ENCODE results near the gene POLN. TPM values are rescaled to one million over a fixed set of nuclear protein-coding genes. Genes with fewer than 3 reads are reported as not detected.

POLN gene
- total RNA-seq, 2 donors from 2014 or later, result 2.8 to 2.9 TPM

GRCh38 chr4:2125023-2125422 lies 116.9 kb downstream of the POLN start:
- no peak overlapping the region for H3K9ac ChIP-seq (ENCODE audit: extremely low read depth, low read length, poor library complexity, severe bottlenecking)
- no peak overlapping the region for H3K27ac ChIP-seq (ENCODE audit: low read depth, low read length)
- no peak overlapping the region for H3K27ac Mint-ChIP-seq
- no peaks in the 10 kb centered on the region for H3K4me1 Mint-ChIP-seq
- 91 to 95% methylated on average over 3 to 4 of the region's 4 CpGs for WGBS, 2 experiments (ENCODE audit: insufficient coverage in 1 of 2, insufficient read length in 1 of 2)
- H3K27me3 Mint-ChIP-seq (ENCODE audit: insufficient read depth), result no peaks in the 10 kb centered on the region
- H3K4me1 ChIP-seq (ENCODE audit: control insufficient read depth, insufficient read depth, low read length), result no peaks in the 10 kb centered on the region
- no peak overlapping the region for H3K4me3 ChIP-seq (ENCODE audit: low read length)
- H3K4me3 Mint-ChIP-seq, result no peak overlapping the region
- no peaks in the 10 kb centered on the region for H3K9me3 Mint-ChIP-seq
- TF ChIP-seq CTCF (conservative IDR thresholded peaks at IDR 0.05), result no peak
- no peaks in the 10 kb centered on the region for H3K36me3 Mint-ChIP-seq (ENCODE audit: low read depth)
- DNase-seq, result no peak
- H3K9me3 ChIP-seq (ENCODE audit: control insufficient read depth, low read length), result no peaks in the 10 kb centered on the region
- no peaks in the 10 kb centered on the region for H3K27me3 ChIP-seq (ENCODE audit: control insufficient read depth, insufficient read depth, low read length, poor library complexity, severe bottlenecking)
- H3K36me3 ChIP-seq (ENCODE audit: control insufficient read depth, insufficient read depth, low read length), result no peaks in the 10 kb centered on the region

GRCh38 chr4:2116687-2117400 lies 125.1 kb downstream of the POLN start:
- no peak overlapping the region for H3K4me3 Mint-ChIP-seq
- no peaks in the 10 kb centered on the region for H3K36me3 Mint-ChIP-seq (ENCODE audit: low read depth)
- Histone ChIP-seq H3K4me1 (ENCODE audit: control insufficient read depth, insufficient read depth, low read length) (peaks cover 3% of the 10 kb centered on the region), H3K9ac (ENCODE audit: extremely low read depth, low read length, poor library complexity, severe bottlenecking) (no peak overlapping the region), H3K27me3 (ENCODE audit: control insufficient read depth, insufficient read depth, low read length, poor library complexity, severe bottlenecking) (peaks cover 7% of the 10 kb centered on the region), H3K36me3 (ENCODE audit: control insufficient read depth, insufficient read depth, low read length) (no peaks in the 10 kb centered on the region), H3K9me3 (ENCODE audit: control insufficient read depth, low read length) (no peaks in the 10 kb centered on the region), H3K4me3 (ENCODE audit: low read length) (no peak overlapping the region), H3K27ac (ENCODE audit: low read depth, low read length) (no peak overlapping the region)
- peaks cover 8% of the 10 kb centered on the region for H3K27me3 Mint-ChIP-seq (ENCODE audit: insufficient read depth)
- H3K27ac Mint-ChIP-seq, result no peak overlapping the region
- TF ChIP-seq CTCF (conservative IDR thresholded peaks at IDR 0.05), result no peak
- peaks cover 7% of the 10 kb centered on the region for H3K4me1 Mint-ChIP-seq
- DNase-seq, result no peak
- 89 to 90% methylated on average over 3 to 6 of the region's 6 CpGs for whole genome bisulfite sequencing, 2 experiments (ENCODE audit: insufficient coverage in 1 of 2, insufficient read length in 1 of 2)
- H3K9me3 Mint-ChIP-seq, result no peaks in the 10 kb centered on the region

GRCh38 chr4:2105559-2105958 lies 136.4 kb downstream of the POLN start:
- H3K9ac ChIP-seq (ENCODE audit: extremely low read depth, low read length, poor library complexity, severe bottlenecking), result no peak overlapping the region
- peaks cover 20% of the 10 kb centered on the region for H3K9me3 ChIP-seq (ENCODE audit: control insufficient read depth, low read length)
- H3K4me1 Mint-ChIP-seq, result no peaks in the 10 kb centered on the region
- TF ChIP-seq CTCF (conservative IDR thresholded peaks at IDR 0.05), result no peak
- H3K4me3 ChIP-seq (ENCODE audit: low read length), result no peak overlapping the region
- H3K27ac ChIP-seq (ENCODE audit: low read depth, low read length), result no peak overlapping the region
- H3K4me3 Mint-ChIP-seq, result no peak overlapping the region
- H3K27me3 Mint-ChIP-seq (ENCODE audit: insufficient read depth), result peaks cover 27% of the 10 kb centered on the region
- peaks cover 13% of the 10 kb centered on the region for H3K9me3 Mint-ChIP-seq
- no peaks in the 10 kb centered on the region for H3K4me1 ChIP-seq (ENCODE audit: control insufficient read depth, insufficient read depth, low read length)
- H3K27ac Mint-ChIP-seq, result no peak overlapping the region
- no peaks in the 10 kb centered on the region for H3K36me3 Mint-ChIP-seq (ENCODE audit: low read depth)
- no peaks in the 10 kb centered on the region for H3K36me3 ChIP-seq (ENCODE audit: control insufficient read depth, insufficient read depth, low read length)
- DNase-seq, result no peak
- WGBS, 2 experiments (ENCODE audit: insufficient coverage in 1 of 2, insufficient read length in 1 of 2), result 94 to 100% methylated on average over 1 of the region's 1 CpG
- H3K27me3 ChIP-seq (ENCODE audit: control insufficient read depth, insufficient read depth, low read length, poor library complexity, severe bottlenecking), result peaks cover 24% of the 10 kb centered on the region

Measured in endodermal cell (in vitro differentiated cells).